A549 (cell line): Measurements from ENCODE around the gene LCAT.

Experiments used
- CTCF ChIP-seq: fragments of >200 bp; sonication (Bioruptor Twin); formaldehyde crosslinking; IDR thresholded peaks from 3 replicates; pipeline ENCODE4 v1.5.1; 2016
- EHMT2 ChIP-seq: fragments of 200-600 bp; sonication (generic); IDR thresholded peaks from 2 replicates; pipeline ENCODE4 v1.6.1; 2016; ENCODE audit warnings: antibody characterized with exemption, low read depth, mild to moderate bottlenecking, moderate library complexity
- ESRRA ChIP-seq: fragments of 150-350 bp; IDR thresholded peaks from 2 replicates; pipeline ENCODE4 v1.6.1; 2014; ENCODE audit warnings: mild to moderate bottlenecking, low read length, borderline replicate concordance
- KDM1A ChIP-seq: fragments of 200-600 bp; sonication (generic); IDR thresholded peaks from 2 replicates; pipeline ENCODE4 v1.6.1; 2016; ENCODE audit warnings: low read depth, mild to moderate bottlenecking
- KDM5A ChIP-seq: fragments of 200-600 bp; sonication (generic); IDR thresholded peaks from 2 replicates; pipeline ENCODE4 v1.6.1; 2016; ENCODE audit warnings: antibody characterized with exemption, mild to moderate bottlenecking
- MAFK ChIP-seq: fragments of 450-650 bp; IDR thresholded peaks from 2 replicates; pipeline ENCODE4 v1.6.1; 2014; ENCODE audit not compliant: partially characterized antibody
- PHF8 ChIP-seq: fragments of 200-600 bp; sonication (generic); IDR thresholded peaks from 2 replicates; pipeline ENCODE4 v1.6.1; 2016; ENCODE audit warnings: low read depth, mild to moderate bottlenecking, antibody characterized with exemption, moderate library complexity, borderline replicate concordance
- POLR2A ChIP-seq: IDR thresholded peaks from 2 replicates; pipeline ENCODE4 v1.6.1; 2012; ENCODE audit warnings: mild to moderate bottlenecking, low read length
- POLR2AphosphoS2 ChIP-seq: conservative IDR thresholded peaks from 2 replicates; pipeline ENCODE4 v1.6.1; 2012; ENCODE audit warnings: low read length, improper control_type of control experiment, inconsistent platforms
- RAD21 ChIP-seq, 2 experiments: fragments of >200 bp in 1 of 2; sonication (Bioruptor Twin) in 1 of 2; formaldehyde crosslinking in 1 of 2; IDR thresholded peaks in 1 of 2; conservative IDR thresholded peaks in 1 of 2; 2 replicates in 1 of 2; 3 replicates in 1 of 2; pipeline ENCODE4 v1.6.1; 2012 to 2018; ENCODE audit warnings: inconsistent platforms in 1 of 2
- RCOR1 ChIP-seq: fragments of 150-350 bp; IDR thresholded peaks from 2 replicates; pipeline ENCODE4 v1.6.1; 2014; ENCODE audit warnings: antibody characterized with exemption, low read length, low read depth
- TP53 ChIP-seq: fragments of 250-450 bp; sonication (Bioruptor Pico); IDR thresholded peaks from 2 replicates; pipeline ENCODE4 v1.5.0; 2021; ENCODE audit warnings: mild to moderate bottlenecking, moderate library complexity
- USF2 ChIP-seq: fragments of 450-650 bp; IDR thresholded peaks from 2 replicates; pipeline ENCODE4 v1.6.1; 2014; ENCODE audit warnings: antibody characterized with exemption
- TF ChIP-seq, protein P1 (sequence below): fragments of 250-450 bp; sonication (Bioruptor Pico); IDR thresholded peaks from 2 replicates; pipeline ENCODE4 v1.5.0; 2021; ENCODE audit warnings: mild to moderate bottlenecking, moderate library complexity, borderline replicate concordance

DNA sequence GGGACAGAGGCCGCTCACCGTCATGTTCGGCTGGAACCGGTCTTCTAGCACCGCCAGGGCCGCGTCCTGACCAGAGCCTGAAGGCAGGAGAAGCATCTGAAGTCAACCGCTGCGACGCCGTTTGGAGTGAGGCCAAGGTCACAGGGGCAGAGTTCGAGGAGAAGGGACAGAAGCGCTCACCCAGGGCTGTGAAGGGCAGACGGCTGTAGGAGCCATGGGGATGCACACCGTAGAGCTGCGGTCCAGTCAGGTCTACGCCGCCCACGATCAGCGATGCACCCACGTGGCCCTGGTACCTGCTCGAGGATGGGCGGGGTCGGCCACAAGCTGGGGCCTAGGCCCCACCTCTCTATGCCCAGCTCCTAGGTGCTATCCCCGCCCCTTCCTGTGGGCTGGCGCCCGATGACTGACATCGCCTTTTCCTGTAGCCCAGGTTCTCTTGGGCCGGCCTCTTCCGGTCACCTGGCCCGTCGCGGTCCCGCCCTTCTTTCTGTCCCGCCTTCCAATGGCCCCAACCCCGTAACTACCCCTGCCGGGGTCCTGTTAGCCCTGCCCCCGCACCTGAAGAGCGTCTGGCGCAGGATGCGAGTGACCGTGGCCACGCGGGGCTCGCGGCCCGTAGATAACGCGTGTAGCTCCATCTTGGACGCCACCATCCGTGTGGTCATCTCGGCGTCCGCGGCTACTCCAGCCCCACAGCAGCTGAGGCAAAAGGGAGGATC, 8.4 kb downstream of the LCAT start:
- TF ChIP-seq USF2 (peak; percentile 92), POLR2A (peak; percentile 80), CTCF (no peak), KDM1A (no peak), ESRRA (0 out of 2 replicates have a peak, but pooled peaks have one; percentile 44), RCOR1 (no peak), RAD21 (conservative IDR thresholded peaks at IDR 0.05 in 1 of 2, IDR thresholded peaks at IDR 0.05 in 1 of 2) (no peak), TP53 (CRISPR knock-in tag) (no peak), POLR2AphosphoS2 (no peak; the same call in 1 of the 2 replicates), PHF8 (no peak), MAFK (no peak), KDM5A (no peak), EHMT2 (no peak)
- TF ChIP-seq, protein P1, sequence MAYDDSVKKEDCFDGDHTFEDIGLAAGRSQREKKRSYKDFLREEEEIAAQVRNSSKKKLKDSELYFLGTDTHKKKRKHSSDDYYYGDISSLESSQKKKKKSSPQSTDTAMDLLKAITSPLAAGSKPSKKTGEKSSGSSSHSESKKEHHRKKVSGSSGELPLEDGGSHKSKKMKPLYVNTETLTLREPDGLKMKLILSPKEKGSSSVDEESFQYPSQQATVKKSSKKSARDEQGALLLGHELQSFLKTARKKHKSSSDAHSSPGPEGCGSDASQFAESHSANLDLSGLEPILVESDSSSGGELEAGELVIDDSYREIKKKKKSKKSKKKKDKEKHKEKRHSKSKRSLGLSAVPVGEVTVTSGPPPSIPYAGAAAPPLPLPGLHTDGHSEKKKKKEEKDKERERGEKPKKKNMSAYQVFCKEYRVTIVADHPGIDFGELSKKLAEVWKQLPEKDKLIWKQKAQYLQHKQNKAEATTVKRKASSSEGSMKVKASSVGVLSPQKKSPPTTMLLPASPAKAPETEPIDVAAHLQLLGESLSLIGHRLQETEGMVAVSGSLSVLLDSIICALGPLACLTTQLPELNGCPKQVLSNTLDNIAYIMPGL (CRISPR knock-in tag), result no peak
